Activated CD8-positive, alpha-beta T cell treated with anti-CD3 and anti-CD28 coated beads, Interleukin-2, amount 10 ng/mL, durations not matched to agents 7 days and 5 days (primary cell): Measurements from ENCODE around the gene USP24. TPM values are rescaled to one million over a fixed set of nuclear protein-coding genes. Genes with fewer than 3 reads are reported as not detected.
"Not testable (repeated sequence)": the region's sequence is repeated elsewhere in the genome, so short reads cannot be mapped to it uniquely, and the experiment has no call there.

ENCODE experiments used
- ATAC-seq: fragments of 150-1000 bp; cut with Tn5 transposase; one replicate; pipeline ENCODE4 v1.10.0; 2021; ENCODE audit warnings: moderate library complexity
- CTCF ChIA-PET: fragments of 350-600 bp; sonication (Branson Sonifier 250); formaldehyde crosslinking; loops from one replicate; lab custom pipeline; 2021; ENCODE audit warnings: antibody characterized with exemption; lab: Charles Lee
- POLR2A ChIA-PET: fragments of 350-600 bp; sonication (Branson Sonifier 250); formaldehyde crosslinking; loops from one replicate; lab custom pipeline; 2021; ENCODE audit warnings: antibody characterized with exemption; lab: Charles Lee
- DNase-seq: peaks from one replicate; pipeline ENCODE4 v3.0.0-alpha.2; 2020
- H3K27ac Mint-ChIP-seq: one replicate; pipeline ENCODE4 v1.8.0; 2021; ENCODE audit warnings: mild to moderate bottlenecking, mixed read lengths
- H3K27me3 Mint-ChIP-seq: one replicate; pipeline ENCODE4 v1.8.0; 2021; ENCODE audit warnings: low read depth, mixed read lengths
- H3K36me3 Mint-ChIP-seq: one replicate; pipeline ENCODE4 v1.8.0; 2021; ENCODE audit warnings: low read depth, mixed read lengths
- H3K4me1 Mint-ChIP-seq: one replicate; pipeline ENCODE4 v1.8.0; 2021; ENCODE audit warnings: low read depth, mixed read lengths
- H3K4me3 Mint-ChIP-seq: one replicate; pipeline ENCODE4 v1.8.0; 2021; ENCODE audit warnings: mild to moderate bottlenecking, mixed read lengths
- H3K9me3 Mint-ChIP-seq: one replicate; pipeline ENCODE4 v1.8.0; 2022; ENCODE audit warnings: mixed read lengths; ENCODE audit not compliant: insufficient read depth
- total RNA-seq, 2 experiments: library from RNA; stranded (reverse); gene quantifications; one replicate each; pipeline ENCODE4 v1.2.3, GENCODE V29; 2021

Gene USP24
- total RNA-seq, 2 experiments from 2014 or later, result 36.7 to 44.1 TPM

- H3K36me3 Mint-ChIP-seq, result peaks cover 46% of the 10 kb centered on the region
- peaks cover 8% of the 10 kb centered on the region for H3K4me1 Mint-ChIP-seq
- H3K27me3 Mint-ChIP-seq, result no peaks in the 10 kb centered on the region
- no peaks in the 10 kb centered on the region for H3K9me3 Mint-ChIP-seq
- H3K27ac Mint-ChIP-seq, result no peak overlapping the region
- ChIA-PET POLR2A (no interaction called here), CTCF (interaction anchor here (1.9 kb wide), 1 partner anchor 9 kb away, joined by 7 read pairs; no protein-coding TSS in a partner anchor)
- no peak overlapping the region for H3K4me3 Mint-ChIP-seq
- no peak for DNase-seq
- ATAC-seq, result no peak
These were observed 80.9 kb downstream of the USP24 start for GRCh38 chr1:55134152-55134808.

DNA sequence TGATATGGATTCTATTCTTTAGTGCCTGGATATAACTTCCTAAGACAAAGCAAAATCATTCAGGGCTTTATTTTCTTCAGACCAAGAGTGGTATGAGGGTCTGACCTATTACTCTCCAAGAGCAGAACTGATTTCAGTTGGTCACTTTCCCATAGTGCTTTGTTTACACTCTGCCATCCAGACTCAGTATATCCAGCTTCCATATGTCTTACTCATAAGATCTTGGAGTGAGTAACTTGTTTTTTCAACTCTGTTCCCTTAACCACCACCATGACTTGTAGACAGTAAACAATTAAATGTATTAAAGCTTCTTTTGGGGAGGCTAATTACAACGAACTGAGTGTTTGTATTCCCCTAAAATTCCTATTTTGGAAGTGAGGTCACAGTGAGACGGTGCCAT, 83.4 kb downstream of the USP24 start:
- no peaks in the 10 kb centered on the region for H3K27me3 Mint-ChIP-seq
- no peak overlapping the region for H3K27ac Mint-ChIP-seq
- peaks cover 56% of the 10 kb centered on the region for H3K36me3 Mint-ChIP-seq
- no peak overlapping the region for H3K4me3 Mint-ChIP-seq
- no peak for DNase-seq
- CTCF ChIA-PET, result no interaction called here
- POLR2A ChIA-PET, result no interaction called here
- no peak for ATAC-seq
- H3K9me3 Mint-ChIP-seq, result no peaks in the 10 kb centered on the region
- H3K4me1 Mint-ChIP-seq, result peaks cover 13% of the 10 kb centered on the region

DNA sequence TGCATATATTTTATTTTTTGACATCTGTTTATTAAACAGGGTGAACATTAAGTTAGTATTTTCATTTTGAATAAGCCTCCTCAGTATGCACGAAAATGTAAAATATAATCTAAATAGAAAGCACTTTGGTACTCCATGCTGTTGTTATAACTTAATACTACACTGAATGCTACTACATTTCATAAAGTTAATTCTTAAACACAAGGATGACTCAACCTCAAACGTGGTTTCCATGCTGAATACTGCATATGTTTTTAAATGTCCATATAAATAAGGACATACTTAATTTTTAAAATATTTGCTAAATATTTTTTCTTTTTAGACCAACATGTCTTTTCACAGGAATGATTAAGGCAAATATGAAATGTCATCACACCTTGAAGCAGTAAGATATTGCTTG, 83.9 kb downstream of the USP24 start:
- Mint-ChIP-seq H3K9me3 (no peaks in the 10 kb centered on the region), H3K4me1 (peaks cover 13% of the 10 kb centered on the region), H3K27me3 (no peaks in the 10 kb centered on the region), H3K36me3 (peaks cover 62% of the 10 kb centered on the region), H3K27ac (no peak overlapping the region), H3K4me3 (no peak overlapping the region)
- POLR2A ChIA-PET, result no interaction called here
- ATAC-seq, result no peak
- no peak for DNase-seq
- CTCF ChIA-PET, result interaction anchor here (0.6 to 2.9 kb wide), 2 partner anchors 9 to 148 kb away, joined by 3 to 10 read pairs; no protein-coding TSS in a partner anchor

GRCh38 chr1:55129194-55129728, 85.9 kb downstream of the USP24 start:
- ChIA-PET POLR2A (no interaction called here), CTCF (interaction anchor here (1.0 to 2.9 kb wide), 3 partner anchors 11 to 41 kb away, joined by 3 to 10 read pairs (median 4); no protein-coding TSS in a partner anchor)
- H3K27me3 Mint-ChIP-seq, result no peaks in the 10 kb centered on the region
- no peaks in the 10 kb centered on the region for H3K9me3 Mint-ChIP-seq
- DNase-seq, result no peak
- H3K4me1 Mint-ChIP-seq, result peaks cover 13% of the 10 kb centered on the region
- no peak for ATAC-seq
- H3K27ac Mint-ChIP-seq, result no peak overlapping the region
- H3K4me3 Mint-ChIP-seq, result no peak overlapping the region
- peaks cover 72% of the 10 kb centered on the region for H3K36me3 Mint-ChIP-seq

DNA sequence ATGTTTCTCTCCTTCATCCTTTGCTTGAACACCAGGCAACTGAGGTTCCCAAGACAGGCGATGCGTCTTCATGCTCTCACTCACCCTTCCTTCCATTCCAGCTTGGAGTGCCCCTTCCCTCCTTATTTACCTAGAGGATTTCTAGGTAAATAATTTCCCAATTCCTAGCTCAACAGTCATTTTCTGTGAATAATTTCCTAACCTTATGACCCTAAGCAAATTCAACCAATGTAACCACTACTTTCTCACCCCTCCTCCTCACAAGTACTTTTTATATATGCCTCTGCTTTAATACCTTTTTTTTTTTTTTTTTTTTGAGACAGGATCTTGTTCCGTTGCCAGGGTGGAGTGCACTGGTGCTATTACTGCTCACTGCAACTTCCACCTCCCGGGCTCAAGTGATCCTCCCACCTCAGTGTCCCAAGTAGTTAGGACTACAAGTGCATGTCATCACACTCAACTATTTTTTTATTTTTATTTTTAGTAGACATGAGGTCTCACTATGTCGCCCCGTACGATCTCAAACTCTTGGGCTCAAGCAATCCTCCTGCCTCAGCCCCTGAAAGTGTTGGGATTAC, 86.7 kb downstream of the USP24 start:
- POLR2A ChIA-PET, result no interaction called here
- ATAC-seq, result no peak
- H3K4me1 Mint-ChIP-seq, result peaks cover 13% of the 10 kb centered on the region

GRCh38 chr1:55127827-55128343, 87.3 kb downstream of the USP24 start:
- DNase-seq (no peak), ATAC-seq (peak; percentile 85)
- Mint-ChIP-seq H3K36me3 (peaks cover 71% of the 10 kb centered on the region), H3K4me3 (no peak overlapping the region), H3K9me3 (no peaks in the 10 kb centered on the region), H3K27me3 (no peaks in the 10 kb centered on the region), H3K4me1 (peaks cover 13% of the 10 kb centered on the region), H3K27ac (peak overlapping the region; percentile 47)
- ChIA-PET POLR2A (interaction anchor here (0.6 kb wide), 1 partner anchor 9 kb away, joined by 3 read pairs; no protein-coding TSS in a partner anchor), CTCF (interaction anchor here (0.8 to 1.8 kb wide), 2 partner anchors 8 to 16 kb away, joined by 3 to 6 read pairs; no protein-coding TSS in a partner anchor)

More for the DNA sequence above, 86.7 kb downstream of the USP24 start:
- H3K27ac Mint-ChIP-seq, result peak overlapping the region; percentile 47
- DNase-seq, result no peak
- H3K36me3 Mint-ChIP-seq, result peaks cover 67% of the 10 kb centered on the region
- no peaks in the 10 kb centered on the region for H3K9me3 Mint-ChIP-seq
- H3K4me3 Mint-ChIP-seq, result no peak overlapping the region
- CTCF ChIA-PET, result interaction anchor here (0.8 to 2.9 kb wide), 4 partner anchors 8 to 40 kb away, joined by 3 to 10 read pairs (median 4); no protein-coding TSS in a partner anchor
- H3K27me3 Mint-ChIP-seq, result no peaks in the 10 kb centered on the region

DNA sequence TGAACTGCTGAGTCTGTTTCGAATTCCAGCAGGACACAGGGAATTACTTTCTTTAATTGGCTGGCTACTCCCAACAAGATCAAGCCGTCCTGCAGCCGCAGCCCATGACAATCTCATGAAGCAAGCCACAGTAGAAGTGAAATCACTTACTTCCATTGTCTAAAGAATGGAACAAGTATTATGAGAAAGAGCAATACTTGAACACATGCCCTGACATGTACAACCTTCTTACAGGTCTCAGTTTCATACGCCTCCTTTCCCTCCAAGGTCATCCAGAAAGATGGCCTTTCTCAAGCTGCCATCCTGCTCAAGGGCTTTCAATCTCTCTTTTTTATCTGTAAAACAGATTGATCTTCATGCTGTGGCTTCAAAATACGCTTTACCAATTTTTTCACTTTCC, 90.7 kb downstream of the USP24 start:
- H3K27me3 Mint-ChIP-seq, result no peaks in the 10 kb centered on the region
- peaks cover 78% of the 10 kb centered on the region for H3K36me3 Mint-ChIP-seq
- peaks cover 13% of the 10 kb centered on the region for H3K4me1 Mint-ChIP-seq
- DNase-seq, result no peak
- H3K9me3 Mint-ChIP-seq, result no peaks in the 10 kb centered on the region
- ATAC-seq, result no peak
- POLR2A ChIA-PET, result no interaction called here
- H3K4me3 Mint-ChIP-seq, result no peak overlapping the region
- CTCF ChIA-PET, result interaction anchor here (1.1 kb wide), 1 partner anchor 214 kb away, joined by 3 read pairs; no protein-coding TSS in a partner anchor
- H3K27ac Mint-ChIP-seq, result no peak overlapping the region

GRCh38 chr1:55120538-55120937, 94.6 kb downstream of the USP24 start:
- CTCF ChIA-PET, result no interaction called here

DNA sequence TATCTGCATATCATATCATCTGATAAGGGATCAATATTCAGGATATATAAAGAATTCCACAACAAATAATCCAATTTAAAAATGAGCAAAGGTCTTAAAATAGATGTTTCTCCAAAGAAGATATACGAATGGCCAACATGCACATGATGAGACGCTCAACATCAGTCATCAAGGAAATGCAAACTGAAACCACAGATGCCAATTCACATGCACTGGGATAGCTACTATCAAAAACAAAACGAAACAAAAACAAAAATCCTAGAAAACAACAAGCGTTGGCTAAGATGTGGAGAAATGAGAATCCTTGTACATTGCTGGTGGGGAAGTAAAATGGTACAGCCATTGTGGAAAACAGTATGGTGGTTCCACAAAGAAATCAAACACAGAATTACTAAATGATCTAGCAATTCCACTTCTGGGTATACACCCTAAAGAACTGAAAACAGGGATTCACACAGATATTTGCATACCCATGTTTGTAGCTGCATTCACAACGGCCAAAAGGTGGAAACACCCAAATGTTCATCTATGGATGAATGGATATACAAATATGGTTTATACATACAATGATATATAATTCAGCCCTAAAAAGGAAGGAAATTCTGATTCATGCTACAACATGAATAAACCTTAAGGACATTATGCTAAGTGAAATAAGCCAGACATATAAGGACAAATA, 96.4 kb downstream of the USP24 start:
- ATAC-seq (no peak), DNase-seq (no peak)
- Mint-ChIP-seq H3K4me3 (no peak overlapping the region), H3K36me3 (peaks cover 82% of the 10 kb centered on the region), H3K27me3 (no peaks in the 10 kb centered on the region), H3K27ac (no peak overlapping the region), H3K9me3 (no peaks in the 10 kb centered on the region), H3K4me1 (peaks cover 4% of the 10 kb centered on the region)
- POLR2A ChIA-PET, result interaction anchor here (0.6 kb wide), 1 partner anchor 9 kb away, joined by 3 read pairs; no protein-coding TSS in a partner anchor
- CTCF ChIA-PET, result interaction anchor here (1.3 kb wide), 1 partner anchor 25 kb away, joined by 4 read pairs; no protein-coding TSS in a partner anchor

More at GRCh38 chr1:55120538-55120937, 94.6 kb downstream of the USP24 start:
- POLR2A ChIA-PET, result no interaction called here
- H3K9me3 Mint-ChIP-seq, result no peaks in the 10 kb centered on the region
- H3K4me1 Mint-ChIP-seq, result peaks cover 4% of the 10 kb centered on the region
- no peak for ATAC-seq
- H3K27me3 Mint-ChIP-seq, result no peaks in the 10 kb centered on the region
- no peak overlapping the region for H3K27ac Mint-ChIP-seq
- DNase-seq, result no peak
- no peak overlapping the region for H3K4me3 Mint-ChIP-seq
- peaks cover 80% of the 10 kb centered on the region for H3K36me3 Mint-ChIP-seq

GRCh38 chr1:55117941-55118340, 97.2 kb downstream of the USP24 start:
- H3K4me1 Mint-ChIP-seq, result peaks cover 4% of the 10 kb centered on the region
- peaks cover 85% of the 10 kb centered on the region for H3K36me3 Mint-ChIP-seq
- H3K4me3 Mint-ChIP-seq, result no peak overlapping the region
- peaks cover 1% of the 10 kb centered on the region for H3K9me3 Mint-ChIP-seq
- ATAC-seq (no peak), DNase-seq (no peak)
- ChIA-PET CTCF (interaction anchor here (1.3 kb wide), 1 partner anchor 26 kb away, joined by 4 read pairs; no protein-coding TSS in a partner anchor), POLR2A (no interaction called here)
- H3K27ac Mint-ChIP-seq, result no peak overlapping the region
- no peaks in the 10 kb centered on the region for H3K27me3 Mint-ChIP-seq

GRCh38 chr1:55109005-55109404, 106.2 kb downstream of the USP24 start:
- H3K27ac Mint-ChIP-seq, result not testable (repeated sequence)

More at GRCh38 chr1:55109005-55109404, 106.2 kb downstream of the USP24 start:
- H3K27me3 Mint-ChIP-seq, ATAC-seq, H3K4me1 Mint-ChIP-seq, CTCF ChIA-PET, H3K4me3 Mint-ChIP-seq, H3K9me3 Mint-ChIP-seq, DNase-seq, POLR2A ChIA-PET: not testable (repeated sequence)
- peaks cover 64% of the 10 kb centered on the region for H3K36me3 Mint-ChIP-seq
